Neural cell (in vitro differentiated cells): ENCODE measurements around the gene CACNA1S. TPM values are rescaled to one million over a fixed set of nuclear protein-coding genes. Genes with fewer than 3 reads are reported as not detected.

Experiments
- H2AFZ ChIP-seq: fragments of 200-600, 300-800 bp; sonication (generic), shearing (Covaris generic); 2 replicates; pipeline ENCODE4 v1.6.0; 2014; ENCODE audit warnings: low read depth, mild to moderate bottlenecking, antibody characterized with exemption, low read length, moderate library complexity
- H3F3A ChIP-seq: fragments of 200-600 bp; shearing (Covaris generic); 2 replicates; pipeline ENCODE4 v1.6.1; 2016; ENCODE audit warnings: mild to moderate bottlenecking, moderate library complexity, mixed read lengths, antibody characterized with exemption, low read length; ENCODE audit not compliant: insufficient read depth, poor library complexity, severe bottlenecking
- H3K27ac ChIP-seq: fragments of 200-600, 300-800 bp; sonication (generic), shearing (Covaris generic); 2 replicates; pipeline ENCODE4 v1.5.1; 2014; ENCODE audit warnings: mild to moderate bottlenecking, low read length, moderate library complexity
- H3K27me3 ChIP-seq: fragments of 300-800, 200-600 bp; sonication (generic), shearing (Covaris generic); 2 replicates; pipeline ENCODE4 v1.6.0; 2014; ENCODE audit warnings: mild to moderate bottlenecking, low read depth, low read length, moderate library complexity; ENCODE audit not compliant: insufficient read depth
- H3K36me3 ChIP-seq: fragments of 300-800, 200-600 bp; sonication (generic), shearing (Covaris generic); 2 replicates; pipeline ENCODE4 v1.5.1; 2014; ENCODE audit warnings: mild to moderate bottlenecking, antibody characterized with exemption, low read length, moderate library complexity; ENCODE audit not compliant: insufficient read depth
- H3K4me2 ChIP-seq: fragments of 300-800, 200-600 bp; sonication (generic), shearing (Covaris generic); 2 replicates; pipeline ENCODE4 v1.6.0; 2014; ENCODE audit warnings: mild to moderate bottlenecking, low read length
- H3K4me3 ChIP-seq: fragments of 300-800, 200-600 bp; sonication (generic), shearing (Covaris generic); 2 replicates; pipeline ENCODE4 v1.5.1; 2014; ENCODE audit warnings: mild to moderate bottlenecking, low read length, moderate library complexity
- H3K79me2 ChIP-seq: fragments of 200-600 bp; shearing (Covaris generic); replicated peaks from 2 replicates; pipeline ENCODE4 v1.6.0; 2014; ENCODE audit warnings: mild to moderate bottlenecking, low read length, moderate library complexity; ENCODE audit not compliant: insufficient read depth
- H3K9ac ChIP-seq: fragments of 300-800, 200-600 bp; sonication (generic), shearing (Covaris generic); 2 replicates; pipeline ENCODE4 v1.6.1; 2016; ENCODE audit warnings: mild to moderate bottlenecking, low read length, mixed read lengths
- H3K9me2 ChIP-seq: fragments of 200-600 bp; shearing (Covaris generic); 2 replicates; pipeline ENCODE4 v1.6.1; 2016; ENCODE audit warnings: mild to moderate bottlenecking, low read length, mixed read lengths; ENCODE audit not compliant: insufficient read depth
- H3K9me3 ChIP-seq: fragments of 200-600, 300-800 bp; sonication (generic), shearing (Covaris generic); 2 replicates; pipeline ENCODE4 v1.6.1; 2016; ENCODE audit warnings: mild to moderate bottlenecking, mixed run types, low read length, moderate library complexity, mixed read lengths
- H4K20me1 ChIP-seq: fragments of 200-600 bp; shearing (Covaris generic); 2 replicates; pipeline ENCODE4 v1.6.1; 2016; ENCODE audit warnings: mild to moderate bottlenecking, mixed run types; ENCODE audit not compliant: insufficient read depth
- CTCF ChIP-seq: fragments of 450-650 bp; IDR thresholded peaks from 2 replicates; pipeline ENCODE4 v1.5.1; 2014; ENCODE audit warnings: antibody characterized with exemption, mild to moderate bottlenecking, moderate library complexity; ENCODE audit not compliant: poor library complexity, severe bottlenecking
- EP300 ChIP-seq: fragments of 450-650 bp; conservative IDR thresholded peaks from 2 replicates; pipeline ENCODE4 v1.6.1; 2014; ENCODE audit warnings: antibody characterized with exemption, mild to moderate bottlenecking, moderate library complexity; ENCODE audit not compliant: poor library complexity, severe bottlenecking
- EZH2 ChIP-seq: fragments of 200-600, 300-800 bp; shearing (Covaris generic), sonication (generic); IDR thresholded peaks from 2 replicates; pipeline ENCODE4 v1.6.1; 2014; ENCODE audit warnings: antibody characterized with exemption, low read length, borderline replicate concordance, mild to moderate bottlenecking; ENCODE audit not compliant: insufficient read depth, poor library complexity, severe bottlenecking
- MXI1 ChIP-seq: fragments of 450-650 bp; conservative IDR thresholded peaks from 2 replicates; pipeline ENCODE4 v1.6.1; 2014; ENCODE audit warnings: antibody characterized with exemption, mild to moderate bottlenecking; ENCODE audit not compliant: poor library complexity, severe bottlenecking
- POLR2AphosphoS5 ChIP-seq: IDR thresholded peaks from 2 replicates; pipeline ENCODE4 v1.6.1; 2012
- RAD21 ChIP-seq: fragments of 450-650 bp; conservative IDR thresholded peaks from 2 replicates; pipeline ENCODE4 v1.6.1; 2014; ENCODE audit warnings: antibody characterized with exemption, mild to moderate bottlenecking, moderate library complexity
- REST ChIP-seq: IDR thresholded peaks from 2 replicates; pipeline ENCODE4 v1.6.1; 2012; ENCODE audit warnings: borderline replicate concordance
- SMC3 ChIP-seq: fragments of 450-650 bp; conservative IDR thresholded peaks from 2 replicates; pipeline ENCODE4 v1.6.1; 2014; ENCODE audit warnings: antibody characterized with exemption, mild to moderate bottlenecking, moderate library complexity; ENCODE audit not compliant: poor library complexity
- TAF1 ChIP-seq: IDR thresholded peaks from 2 replicates; pipeline ENCODE4 v1.6.1; 2012; ENCODE audit warnings: low read depth
- polyA plus RNA-seq: library from polyadenylated mRNA; depleted of rRNA; stranded (reverse); fragments of >200 nt; gene quantifications from 2 replicates; pipeline ENCODE4 v1.2.3, GENCODE V29; 2014

The CACNA1S gene
- polyA plus RNA-seq, 1 donor from 2014 or later = 0.05 TPM

GRCh38 chr1:201020040-201020591 is 92.1 kb downstream of the CACNA1S start:
- Histone ChIP-seq H3K9ac (peak overlapping the region; percentile 98), H3K79me2 (peaks cover 83% of the 10 kb centered on the region), H3K27ac (peak overlapping the region; percentile 95), H3F3A (no peaks in the 10 kb centered on the region), H3K9me3 (no peaks in the 10 kb centered on the region), H3K36me3 (no peaks in the 10 kb centered on the region), H3K4me2 (peak overlapping the region; percentile 100), H2AFZ (no peak overlapping the region), H4K20me1 (peaks cover 54% of the 10 kb centered on the region), H3K27me3 (no peaks in the 10 kb centered on the region), H3K9me2 (no peaks in the 10 kb centered on the region), H3K4me3 (peak overlapping the region; percentile 97)
- no peak for TF ChIP-seq MXI1
- no peak for TF ChIP-seq POLR2AphosphoS5
- no peak for TF ChIP-seq TAF1
- TF ChIP-seq SMC3 = no peak
- TF ChIP-seq EP300 = no peak
- no peak for TF ChIP-seq RAD21
- no peak for TF ChIP-seq REST
- no peak for TF ChIP-seq CTCF
- no peak for TF ChIP-seq EZH2

- H2AFZ ChIP-seq = no peak overlapping the region
- TF ChIP-seq TAF1 = no peak
- TF ChIP-seq POLR2AphosphoS5 = no peak
- TF ChIP-seq SMC3 = no peak
- no peak for TF ChIP-seq REST
- TF ChIP-seq RAD21 = no peak
- no peak for TF ChIP-seq EP300
- no peak for TF ChIP-seq CTCF
- no peak for TF ChIP-seq EZH2
- no peak for TF ChIP-seq MXI1
- peaks cover 88% of the 10 kb centered on the region for H3K79me2 ChIP-seq
- H3K4me3 ChIP-seq = peak overlapping the region; percentile 97
- no peak overlapping the region for H3K27ac ChIP-seq
- no peak overlapping the region for H3K4me2 ChIP-seq
- no peaks in the 10 kb centered on the region for H3F3A ChIP-seq
- H3K27me3 ChIP-seq = no peaks in the 10 kb centered on the region
- H3K36me3 ChIP-seq = no peaks in the 10 kb centered on the region
- no peaks in the 10 kb centered on the region for H3K9me2 ChIP-seq
- peaks cover 61% of the 10 kb centered on the region for H4K20me1 ChIP-seq
- no peaks in the 10 kb centered on the region for H3K9me3 ChIP-seq
- no peak overlapping the region for H3K9ac ChIP-seq
These were observed 92.8 kb downstream of the CACNA1S start for GRCh38 chr1:201019321-201019977.
